ENCODE measurements around the gene ANAPC15.
"Not testable (repeated sequence)": the region's sequence is repeated elsewhere in the genome, so short reads cannot be mapped to it uniquely, and the experiment has no call there.

Gene ANAPC15

DNA sequence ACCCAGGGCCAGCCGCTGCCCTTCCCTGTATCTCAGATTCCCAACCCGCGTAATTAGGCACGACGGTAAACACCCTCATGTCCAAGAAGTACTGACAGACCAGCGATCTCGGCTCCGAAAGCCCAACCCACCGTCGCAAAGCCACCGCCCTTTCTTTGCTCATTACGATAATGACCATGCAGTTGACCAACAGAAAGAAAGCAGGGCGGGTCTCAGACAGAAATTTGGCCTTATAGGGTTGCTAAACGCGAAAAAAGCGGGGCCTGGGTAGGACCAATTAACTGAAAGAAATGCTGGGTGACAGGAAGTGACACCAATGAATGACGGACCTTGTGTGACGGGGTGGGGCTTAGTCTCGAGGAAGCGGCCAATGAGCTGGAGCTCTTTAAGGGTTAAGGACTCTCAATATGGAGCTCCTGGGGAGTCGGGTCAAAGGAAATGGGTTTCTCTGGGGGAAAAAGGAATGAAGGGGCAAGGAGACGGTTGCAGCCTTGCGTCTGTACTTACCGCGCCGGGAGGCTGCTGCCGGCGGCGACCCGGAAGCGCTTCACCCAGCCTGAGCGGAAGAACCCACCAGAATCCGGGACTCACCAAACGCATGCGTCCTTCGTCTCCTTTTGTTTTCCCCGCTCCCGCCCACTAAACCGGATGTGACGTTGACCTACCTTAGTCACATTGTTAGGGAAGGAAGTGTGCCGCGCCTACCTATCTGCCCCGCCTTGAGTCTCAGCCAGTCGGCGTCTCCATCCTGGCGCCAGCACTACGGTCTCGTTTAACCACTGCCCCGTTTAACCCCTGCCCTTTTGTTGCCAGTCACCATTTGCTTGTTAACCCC is at the start of gene ANAPC15:
ANAPC15 (minus strand) TSS at position 553 of the 835 bp plus-strand sequence. CDS start 1,419 bp downstream, outside the sequence.
- peak; percentile 99 for DNase-seq

DNA sequence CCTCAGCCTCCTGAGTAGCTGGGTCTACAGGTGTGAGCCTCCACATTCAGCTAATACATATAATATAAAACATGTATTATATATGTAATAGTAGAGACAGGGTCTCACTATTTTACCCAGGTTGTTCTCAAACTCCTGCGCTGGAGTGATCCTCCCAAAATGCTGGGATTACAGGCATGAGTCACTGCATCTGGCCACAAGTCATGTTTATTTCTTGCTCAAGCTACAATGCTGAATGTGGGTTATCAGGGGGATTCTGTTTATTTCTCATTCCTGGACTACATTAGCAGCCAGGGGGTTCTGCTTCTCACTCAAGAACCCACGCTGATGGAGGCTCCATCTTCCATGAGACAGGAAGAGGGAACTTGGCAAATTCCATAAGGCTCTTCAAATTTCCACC is 47.8 kb upstream of the ANAPC15 start:
- no peak for DNase-seq

DNA sequence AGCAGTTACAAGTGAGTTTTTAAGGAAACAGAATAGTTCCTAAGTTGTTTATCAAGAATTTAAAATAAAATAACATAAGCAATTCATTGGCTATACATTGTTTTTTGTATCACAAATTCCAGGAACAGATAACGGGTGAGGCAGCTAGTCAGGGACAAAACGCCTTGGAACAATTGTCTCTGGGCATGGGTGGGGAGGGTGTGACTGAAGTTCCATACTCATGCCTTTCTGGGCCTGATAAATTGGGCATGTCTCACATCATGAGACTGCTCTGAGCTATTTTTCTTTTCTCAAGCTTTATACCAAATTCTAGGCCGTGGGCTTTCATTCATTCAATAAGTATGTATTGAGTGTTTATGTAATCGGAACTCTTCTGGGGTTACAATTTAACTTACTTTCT is 44.6 kb upstream of the ANAPC15 start:
- no peak for DNase-seq

DNA sequence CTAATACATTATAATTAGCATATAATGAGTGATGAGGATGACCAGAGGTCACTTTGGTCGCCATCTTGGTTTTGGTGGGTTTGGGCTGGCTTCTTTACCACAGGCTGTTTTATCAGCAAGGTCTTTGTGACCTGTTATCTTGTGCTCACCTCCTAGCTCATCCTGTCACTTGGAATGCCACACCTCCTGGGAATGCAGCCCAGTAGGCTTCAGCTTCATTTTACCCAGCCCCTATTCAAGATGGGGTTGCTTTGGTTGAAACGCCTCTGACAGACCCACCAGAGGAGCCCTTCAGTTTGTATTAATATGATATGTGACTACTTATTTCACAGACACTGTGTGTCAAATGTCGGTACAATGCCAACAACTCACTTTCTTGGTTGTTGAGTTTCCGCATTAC is 43.3 kb upstream of the ANAPC15 start:
- no peak for DNase-seq

DNA sequence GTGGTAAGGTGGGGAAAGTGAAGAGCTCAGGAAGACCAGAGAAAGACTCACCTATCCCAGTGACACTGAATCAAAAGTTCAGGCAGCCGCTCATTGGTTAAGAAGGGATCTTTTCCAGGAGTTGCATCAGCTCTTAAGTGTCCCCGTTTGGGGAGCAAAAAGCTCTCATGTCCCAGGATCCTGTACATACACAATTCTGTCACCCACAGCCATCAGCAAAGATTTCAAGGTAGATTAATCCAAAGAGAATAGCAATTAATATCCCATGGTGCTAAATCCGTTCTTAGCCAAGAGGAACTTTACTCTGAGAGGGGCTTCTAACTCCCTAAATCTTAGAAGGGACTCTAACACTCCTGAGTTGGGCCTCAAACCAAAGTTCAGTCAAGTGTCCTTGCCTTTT is 42.3 kb upstream of the ANAPC15 start:
- no peak for DNase-seq

DNA sequence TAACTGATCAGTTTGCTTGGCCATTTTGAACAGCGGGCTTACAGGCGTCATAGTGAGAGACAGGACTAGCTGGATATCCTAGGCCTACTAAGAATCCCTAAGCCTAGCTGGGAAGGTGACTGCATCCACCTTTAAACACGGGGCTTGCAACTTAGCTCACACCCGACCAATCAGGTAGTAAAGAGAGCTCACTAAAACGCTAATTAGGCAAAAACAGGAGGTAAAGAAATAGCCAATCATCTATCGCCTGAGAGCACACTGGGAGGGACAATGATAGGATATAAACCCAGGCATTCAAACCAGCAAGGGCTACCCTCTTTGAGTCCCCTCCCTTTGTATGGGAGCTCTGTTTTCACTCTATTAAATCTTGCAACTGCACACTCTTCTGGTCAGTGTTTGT is 41.4 kb upstream of the ANAPC15 start:
- DNase-seq = not testable (repeated sequence)

DNA sequence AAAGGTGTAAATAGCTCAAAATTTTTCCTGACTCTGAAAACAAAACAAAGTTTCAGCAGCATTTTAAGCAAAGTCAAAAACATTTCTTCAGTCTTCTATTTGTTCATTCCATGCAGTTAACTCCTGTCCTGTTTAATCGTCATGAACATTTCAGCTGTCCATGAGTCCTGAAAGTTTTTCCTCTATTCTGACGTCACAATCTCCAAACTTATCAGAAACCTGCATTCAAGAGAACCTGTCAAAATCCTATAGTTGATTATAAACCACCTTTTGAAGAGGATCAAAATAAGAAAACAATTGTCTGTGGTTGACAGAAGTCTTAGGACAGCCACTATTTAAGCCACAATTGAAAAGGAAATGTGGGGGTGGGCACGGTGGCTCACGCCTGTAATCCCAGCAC is 38.4 kb upstream of the ANAPC15 start:
- no peak for DNase-seq

DNA sequence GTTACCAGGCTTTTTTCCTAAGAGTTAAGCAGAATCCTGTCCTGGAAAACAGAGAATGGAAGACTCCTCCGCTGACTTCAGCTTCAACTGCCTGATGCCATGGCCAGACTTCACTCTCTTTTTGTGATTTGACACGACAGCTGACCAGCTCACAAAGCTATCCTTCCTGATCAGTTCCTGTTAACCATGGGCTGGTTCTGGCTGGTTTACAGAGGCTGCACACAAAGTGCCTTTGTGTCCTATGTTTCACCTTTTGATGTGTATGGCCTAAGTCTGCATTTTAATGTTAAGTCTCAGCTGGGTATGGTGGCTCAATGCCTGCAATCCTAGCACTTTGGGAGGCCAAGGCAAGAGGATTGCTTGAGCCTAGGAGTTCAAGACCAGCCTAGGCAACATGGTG is 34.1 kb upstream of the ANAPC15 start:
- no peak for DNase-seq

DNA sequence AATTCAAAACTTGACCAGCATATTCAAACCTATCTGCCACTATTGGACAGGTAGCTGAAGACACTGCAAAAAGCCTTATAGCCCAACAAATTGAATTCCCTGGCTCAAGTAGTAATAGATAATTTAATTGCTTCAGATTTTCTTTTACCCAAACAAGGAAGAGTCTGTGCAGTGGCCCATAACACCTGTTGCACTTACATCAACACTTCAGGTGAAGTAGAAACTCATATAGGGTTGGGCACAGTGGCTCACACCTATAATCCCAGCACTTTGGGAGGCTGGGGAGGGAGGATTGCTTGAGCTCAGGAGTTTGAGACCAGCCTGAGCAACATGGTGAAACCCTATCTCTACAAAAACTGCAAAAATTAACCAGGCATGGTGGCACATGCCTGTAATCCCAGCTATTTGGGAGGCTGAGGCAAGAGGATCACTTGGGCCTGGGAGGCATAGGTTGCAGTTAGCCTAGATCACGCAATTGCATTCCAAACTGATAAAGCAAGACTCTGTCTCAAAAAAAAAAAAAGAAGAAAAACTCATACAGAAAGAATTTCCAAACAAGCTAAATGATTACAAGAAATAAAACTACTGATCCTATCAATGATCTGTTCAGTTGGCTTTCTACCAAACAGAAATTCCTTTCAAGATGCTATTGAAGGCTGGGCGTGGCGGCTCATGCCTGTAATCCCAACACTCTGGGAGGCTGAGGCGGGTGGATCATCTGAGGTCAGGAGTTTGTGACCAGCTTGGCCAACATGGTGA is 32.5 kb upstream of the ANAPC15 start:
- no peak for DNase-seq

DNA sequence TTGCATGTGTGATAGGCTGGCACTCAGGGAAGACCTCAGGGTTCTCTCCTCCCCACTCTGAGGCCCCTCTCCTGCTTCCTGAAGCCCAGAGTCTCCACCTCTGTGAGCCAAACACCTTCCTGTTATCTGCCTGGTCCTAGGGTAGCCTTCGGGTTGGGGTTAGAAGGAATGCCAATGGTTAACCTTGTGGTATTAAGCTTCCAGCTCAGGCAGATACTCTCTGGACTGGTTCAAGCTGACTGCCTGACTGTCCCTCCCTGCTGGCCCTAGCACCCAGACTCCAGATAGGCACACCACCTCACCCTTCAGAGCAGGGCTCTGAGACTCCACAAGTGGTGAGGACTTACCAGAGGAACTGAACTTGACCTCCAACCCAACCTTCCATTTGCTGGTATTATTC is 30.0 kb upstream of the ANAPC15 start:
- not testable (repeated sequence) for DNase-seq

DNA sequence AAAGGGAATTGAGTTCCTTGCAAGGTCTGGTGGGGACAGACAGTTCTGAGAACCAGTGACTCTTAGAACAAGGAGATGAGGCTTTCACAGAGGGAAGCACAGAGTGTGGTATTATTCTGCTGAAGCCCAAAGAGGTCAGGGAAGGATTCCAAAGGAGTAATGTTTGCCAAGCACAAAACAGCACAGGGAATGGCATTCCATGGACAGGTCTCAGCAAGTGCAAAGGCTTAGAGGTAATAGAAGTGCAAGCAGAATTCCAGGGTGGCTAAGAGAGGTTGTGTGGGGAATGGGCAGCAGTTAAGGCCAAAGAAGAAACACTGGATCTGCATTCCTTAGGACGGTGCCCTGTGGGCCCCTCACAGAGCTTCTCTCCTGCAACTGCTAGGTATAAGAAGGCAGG is 29.6 kb upstream of the ANAPC15 start:
- DNase-seq = not testable (repeated sequence)

DNA sequence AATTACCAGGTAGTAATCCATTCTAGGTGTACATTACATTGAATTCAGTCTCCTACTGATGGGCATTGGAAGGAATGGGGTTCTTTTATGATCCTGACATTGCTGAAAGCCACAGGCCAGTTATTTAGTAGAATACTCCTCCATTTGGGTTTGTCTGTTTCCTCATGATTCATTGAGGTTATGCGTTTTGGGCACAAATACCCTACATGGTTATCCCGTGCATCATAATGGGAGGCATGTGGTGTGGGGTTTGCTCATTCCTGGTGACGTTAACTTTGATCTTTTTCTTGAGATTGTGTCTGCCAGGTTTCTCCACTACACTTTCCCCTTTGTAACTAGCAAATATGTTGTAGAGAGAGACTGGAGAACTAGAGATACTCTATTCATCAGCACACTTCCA is 28.6 kb upstream of the ANAPC15 start:
- DNase-seq = no peak

DNA sequence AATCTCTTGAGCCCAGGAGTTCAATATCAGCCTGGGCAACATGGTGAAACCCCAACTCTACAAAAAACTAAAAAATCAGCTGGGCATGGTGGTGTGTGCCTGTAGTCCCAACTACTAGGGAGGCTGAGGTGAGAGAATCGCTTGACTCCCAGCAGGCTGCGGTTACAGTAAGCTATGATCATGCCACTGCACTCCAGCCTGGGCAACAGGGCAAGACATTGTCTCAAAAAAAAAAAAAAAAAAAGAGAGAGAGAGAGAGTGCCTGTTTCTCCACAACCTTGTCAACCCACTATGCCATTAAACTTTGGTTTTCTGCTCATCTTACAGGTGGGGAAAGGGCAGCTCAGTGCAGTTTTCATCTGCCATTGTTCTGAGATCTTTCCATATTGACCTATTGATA is 28.2 kb upstream of the ANAPC15 start:
- no peak for DNase-seq

DNA sequence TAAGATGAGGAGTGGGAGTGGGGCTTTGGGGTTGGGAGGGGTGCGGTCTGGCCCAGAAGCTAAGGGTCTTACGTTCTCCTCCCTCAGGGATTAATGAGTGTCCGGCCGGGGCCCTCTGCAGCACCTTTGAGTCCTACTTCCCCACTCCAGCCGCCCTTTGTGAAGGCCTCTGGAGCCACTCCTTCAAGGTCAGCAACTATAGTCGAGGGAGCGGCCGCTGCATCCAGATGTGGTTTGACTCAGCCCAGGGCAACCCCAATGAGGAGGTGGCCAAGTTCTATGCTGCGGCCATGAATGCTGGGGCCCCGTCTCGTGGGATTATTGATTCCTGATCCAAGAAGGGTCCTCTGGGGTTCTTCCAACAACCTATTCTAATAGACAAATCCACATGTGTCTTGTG is 27.0 kb upstream of the ANAPC15 start:
- no peak for DNase-seq

DNA sequence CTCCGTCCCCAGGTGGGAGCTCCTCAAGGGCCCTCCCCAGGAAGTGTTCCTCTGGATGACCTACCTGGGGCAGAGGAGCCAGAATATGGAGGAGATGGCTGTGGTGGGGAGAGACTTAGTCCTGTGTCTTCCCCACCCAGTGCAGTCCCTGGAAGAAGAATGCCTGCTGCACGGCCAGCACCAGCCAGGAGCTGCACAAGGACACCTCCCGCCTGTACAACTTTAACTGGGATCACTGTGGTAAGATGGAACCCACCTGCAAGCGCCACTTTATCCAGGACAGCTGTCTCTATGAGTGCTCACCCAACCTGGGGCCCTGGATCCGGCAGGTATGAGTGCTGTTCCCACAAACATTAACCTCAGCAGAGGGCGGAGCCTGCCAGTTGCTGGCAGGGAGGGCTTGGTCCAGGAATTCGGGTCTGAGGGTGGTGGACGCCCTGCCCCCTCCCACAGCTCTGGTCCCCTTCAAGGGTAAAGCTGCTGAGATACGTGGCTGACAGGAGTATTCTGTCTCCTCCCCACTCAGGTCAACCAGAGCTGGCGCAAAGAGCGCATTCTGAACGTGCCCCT is 26.4 kb upstream of the ANAPC15 start:
- DNase-seq = no peak

DNA sequence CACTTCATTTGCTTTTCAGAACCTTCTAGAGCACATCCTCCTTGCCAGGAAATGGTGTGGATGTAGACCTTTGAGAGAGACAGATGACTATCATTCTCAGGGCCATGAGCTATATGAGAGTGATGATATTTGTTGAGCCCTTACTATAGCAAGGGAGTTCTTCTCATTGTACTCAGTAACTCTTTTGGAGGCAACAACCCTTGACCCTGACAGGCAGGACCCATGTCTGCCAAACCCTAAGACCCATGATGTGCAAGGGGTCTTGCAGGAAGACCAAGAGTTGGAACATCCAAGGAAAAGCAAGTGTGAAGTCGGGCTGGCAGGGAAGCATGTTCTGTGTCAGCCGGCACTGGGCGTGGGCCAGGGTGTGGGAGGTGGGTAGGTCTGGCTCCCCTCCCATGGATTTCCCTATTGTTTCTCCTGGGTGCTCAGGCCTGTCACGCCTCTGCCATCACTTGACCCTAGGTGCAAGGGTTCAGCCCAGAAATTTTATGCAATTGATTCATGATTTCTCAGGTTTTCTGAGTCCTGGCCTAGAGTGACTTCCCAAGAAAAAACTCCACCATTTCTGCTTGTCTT is 24.3 kb upstream of the ANAPC15 start:
- no peak for DNase-seq

DNA sequence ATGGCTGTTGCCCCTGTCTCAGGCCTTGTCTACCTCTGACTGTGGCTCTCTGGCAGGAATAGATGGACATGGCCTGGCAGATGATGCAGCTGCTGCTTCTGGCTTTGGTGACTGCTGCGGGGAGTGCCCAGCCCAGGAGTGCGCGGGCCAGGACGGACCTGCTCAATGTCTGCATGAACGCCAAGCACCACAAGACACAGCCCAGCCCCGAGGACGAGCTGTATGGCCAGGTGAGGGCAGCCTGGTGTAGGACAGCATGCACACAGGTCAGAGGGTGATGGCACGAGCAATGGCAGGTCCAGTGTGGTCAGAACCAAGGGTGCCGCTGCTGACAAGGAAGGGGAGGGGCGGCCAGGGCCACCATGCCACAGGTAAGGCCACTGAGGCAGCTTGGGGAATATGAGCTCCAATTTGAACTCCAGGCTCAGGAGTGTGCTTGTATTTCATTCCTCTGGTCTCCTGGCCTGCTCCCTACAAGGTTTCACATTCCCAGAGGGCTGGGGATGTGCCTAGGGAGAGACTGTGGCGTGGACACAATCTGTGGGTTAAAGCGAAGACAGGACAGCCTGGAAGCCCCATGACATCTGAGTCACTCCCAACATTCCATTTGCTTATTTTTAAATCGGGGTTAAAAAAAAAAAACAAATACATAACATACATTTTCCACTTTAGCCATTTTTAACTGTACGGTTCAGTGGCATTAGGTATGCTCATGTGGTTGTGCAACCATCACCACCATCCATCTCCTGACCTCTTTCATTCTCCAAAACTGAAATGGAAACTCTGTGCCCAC is 23.6 kb upstream of the ANAPC15 start:
- no peak for DNase-seq

DNA sequence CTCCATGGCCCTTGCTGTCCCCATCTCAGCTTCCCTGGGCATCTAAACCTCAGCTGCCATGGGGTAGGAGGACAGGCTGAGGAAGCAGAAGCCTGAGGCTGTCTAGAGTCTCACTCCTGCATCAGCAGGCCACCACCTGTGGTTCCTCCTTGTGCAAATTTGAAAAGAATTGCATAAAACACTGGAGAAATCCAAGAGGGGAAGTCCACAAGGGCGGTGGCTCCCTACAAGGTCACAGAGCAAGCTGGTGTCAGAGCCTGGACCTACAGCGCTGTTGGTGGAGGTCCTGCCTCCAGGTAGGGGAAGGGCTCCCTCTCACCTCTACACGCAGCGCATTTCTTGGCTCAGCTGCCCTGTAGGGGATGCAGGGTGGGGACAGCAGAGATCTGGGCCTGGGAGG is 23.0 kb upstream of the ANAPC15 start, which contains the start of gene FOLR3:
FOLR3 (plus strand) TSS at position 253 of the 400 bp plus-strand sequence. CDS start 228 bp downstream, outside the sequence.
- not testable (repeated sequence) for DNase-seq

DNA sequence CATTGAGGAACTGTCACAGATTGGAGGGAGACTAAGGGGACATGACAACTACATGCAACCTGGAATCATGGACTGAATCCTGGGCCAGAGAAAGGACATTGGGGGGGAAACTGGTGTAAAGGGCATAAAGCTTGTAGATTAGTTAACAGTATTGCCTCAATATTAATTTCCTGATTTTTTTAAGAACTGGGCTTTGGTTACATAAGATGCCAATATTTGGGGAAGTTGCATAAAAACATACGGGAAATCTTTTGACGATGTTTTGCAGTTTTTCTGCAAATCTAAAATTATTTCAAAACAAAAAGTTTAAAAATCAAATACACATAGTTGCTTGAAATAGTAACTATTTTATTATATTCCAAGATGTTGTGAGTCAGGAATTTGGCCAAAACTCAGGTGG is 20.2 kb upstream of the ANAPC15 start:
- DNase-seq = no peak

DNA sequence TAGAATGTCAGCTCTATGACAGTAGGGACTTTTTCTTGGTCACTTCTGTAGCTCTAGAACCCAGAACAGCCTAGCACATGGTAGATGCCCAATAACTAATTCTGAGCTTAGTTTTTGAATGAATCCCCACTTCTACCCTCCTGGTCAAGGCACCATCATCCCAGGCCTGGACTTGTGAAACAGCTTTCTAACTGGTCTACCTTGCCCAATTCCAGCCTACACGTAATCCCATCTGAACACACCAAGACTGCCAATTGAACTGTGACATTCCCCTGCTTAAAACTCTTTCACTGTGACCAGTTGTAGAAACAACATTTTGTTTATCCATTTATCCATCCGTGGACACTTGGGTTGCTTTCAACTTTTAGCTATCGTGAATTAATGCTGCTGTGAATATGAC is 16.9 kb upstream of the ANAPC15 start:
- DNase-seq = no peak

DNA sequence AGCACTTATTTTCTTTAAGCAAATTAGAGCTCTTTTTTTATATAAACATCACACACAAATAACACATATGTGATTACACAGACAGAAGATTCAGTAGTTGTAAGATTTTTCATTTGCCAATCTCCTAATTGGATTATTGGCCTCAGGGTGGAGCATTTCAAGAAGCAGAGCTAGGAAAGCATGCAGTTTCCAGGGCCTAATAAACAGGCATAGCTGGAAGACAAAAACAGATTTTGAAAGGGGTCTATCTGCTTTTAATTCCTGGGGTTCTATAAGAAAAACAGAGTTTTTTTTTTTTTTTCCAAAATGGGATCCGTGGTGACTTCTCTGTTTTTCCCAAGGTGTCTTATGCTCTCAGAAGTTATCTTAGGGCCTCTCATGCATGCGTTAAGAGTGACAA is 15.4 kb upstream of the ANAPC15 start:
- no peak for DNase-seq

DNA sequence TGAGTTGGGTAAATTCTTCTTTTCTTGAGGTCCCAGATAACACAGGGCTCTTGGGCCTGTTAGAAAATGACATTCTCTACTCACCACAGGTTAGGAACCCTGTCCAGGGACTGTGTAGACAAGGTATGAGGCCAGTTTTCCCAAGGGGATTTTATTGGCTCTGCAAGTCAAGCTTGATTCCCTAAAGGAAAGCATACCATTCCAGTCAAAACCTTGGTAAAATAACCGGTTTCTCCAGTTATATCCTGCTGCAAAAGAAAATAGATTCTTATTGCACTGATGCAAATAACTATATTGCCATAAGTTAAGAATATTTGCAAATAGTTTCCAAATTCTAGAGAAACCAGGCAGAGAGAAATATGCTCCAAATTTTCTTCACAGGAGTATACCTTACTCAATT is 13.5 kb upstream of the ANAPC15 start:
- DNase-seq = no peak

DNA sequence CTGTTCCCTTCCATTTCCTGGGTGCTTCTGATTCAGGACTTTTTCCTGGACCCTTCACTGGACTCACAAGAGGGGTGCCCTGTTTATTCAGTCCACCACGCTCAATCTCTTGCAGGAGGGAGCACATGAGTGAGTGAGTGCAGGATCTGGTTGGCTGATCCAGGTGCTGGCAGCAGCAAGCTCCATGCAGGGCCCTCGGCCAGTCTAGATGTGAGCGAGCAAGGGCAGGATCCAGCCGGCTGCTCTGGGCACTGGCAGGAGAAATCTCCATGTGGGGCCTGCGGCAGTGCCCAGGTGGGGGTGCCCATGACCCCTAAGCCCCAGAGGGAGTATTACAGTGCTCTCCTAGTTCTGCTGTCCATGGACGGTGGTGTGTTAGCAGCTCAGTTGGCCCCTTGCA is 11.6 kb upstream of the ANAPC15 start:
- DNase-seq = no peak
